GM18868 (cell line): ENCODE measurements around the gene ARAP3.

Experiments
- ATAC-seq: cut with Tn5 transposase; IDR thresholded peaks from one replicate; pipeline ENCODE4 v1.9.1; 2021; ENCODE audit warnings: mild to moderate bottlenecking, moderate library complexity; ENCODE audit not compliant: unreplicated experiment

The ARAP3 gene

GRCh38 chr5:141701360-141702119 lies 19.5 kb upstream of the ARAP3 start:
- ATAC-seq: peak; percentile 87

GRCh38 chr5:141697586-141697985 lies 15.6 kb upstream of the ARAP3 start:
- ATAC-seq: no peak

- no peak for ATAC-seq
These were observed 14.4 kb upstream of the ARAP3 start for GRCh38 chr5:141696431-141696830.

- ATAC-seq: no peak
These were observed 13.7 kb upstream of the ARAP3 start for GRCh38 chr5:141695627-141696215.

GRCh38 chr5:141694479-141694878 lies 12.4 kb upstream of the ARAP3 start:
- no peak for ATAC-seq

GRCh38 chr5:141692919-141693725 lies 11.1 kb upstream of the ARAP3 start:
- ATAC-seq: no peak

- no peak for ATAC-seq
These were observed 10.5 kb upstream of the ARAP3 start for GRCh38 chr5:141692533-141692888.

GRCh38 chr5:141691867-141692532 lies 10.0 kb upstream of the ARAP3 start:
- ATAC-seq: peak; percentile 89

GRCh38 chr5:141691286-141691866 lies 9.3 kb upstream of the ARAP3 start:
- no peak for ATAC-seq

GRCh38 chr5:141686648-141687416 lies 4.8 kb upstream of the ARAP3 start:
- no peak for ATAC-seq

GRCh38 chr5:141685591-141685990 lies 3.6 kb upstream of the ARAP3 start:
- ATAC-seq: no peak

- ATAC-seq: no peak
These were observed 1.6 kb upstream of the ARAP3 start for GRCh38 chr5:141683596-141684141.

GRCh38 chr5:141681295-141681694 lies 735 bp downstream of the ARAP3 start:
- no peak for ATAC-seq

- no peak for ATAC-seq
These were observed 1.3 kb downstream of the ARAP3 start for GRCh38 chr5:141680751-141681201.

- no peak for ATAC-seq
These were observed 1.9 kb downstream of the ARAP3 start for GRCh38 chr5:141680178-141680577.

GRCh38 chr5:141677415-141677814 lies 4.6 kb downstream of the ARAP3 start:
- ATAC-seq: no peak

- ATAC-seq: no peak
These were observed 6.4 kb downstream of the ARAP3 start for GRCh38 chr5:141675672-141676071.

- no peak for ATAC-seq
These were observed 7.3 kb downstream of the ARAP3 start for GRCh38 chr5:141674747-141675146.

GRCh38 chr5:141672841-141673813 lies 8.9 kb downstream of the ARAP3 start:
- no peak for ATAC-seq
